GM12875 (cell line): Measurements from ENCODE around the gene PRKAG2.

Experiments used
- H3K4me3 ChIP-seq: one replicate; pipeline ENCODE4 v1.5.1; 2011; ENCODE audit warnings: low read depth, low read length, control low read depth
- TF ChIP-seq, protein P1 (sequence below): IDR thresholded peaks from 2 replicates; pipeline ENCODE4 v1.5.1; 2011; ENCODE audit warnings: low read depth, mild to moderate bottlenecking, control low read depth, inconsistent platforms, low read length, moderate library complexity, borderline replicate concordance; ENCODE audit not compliant: insufficient read depth

PRKAG2 gene

DNA sequence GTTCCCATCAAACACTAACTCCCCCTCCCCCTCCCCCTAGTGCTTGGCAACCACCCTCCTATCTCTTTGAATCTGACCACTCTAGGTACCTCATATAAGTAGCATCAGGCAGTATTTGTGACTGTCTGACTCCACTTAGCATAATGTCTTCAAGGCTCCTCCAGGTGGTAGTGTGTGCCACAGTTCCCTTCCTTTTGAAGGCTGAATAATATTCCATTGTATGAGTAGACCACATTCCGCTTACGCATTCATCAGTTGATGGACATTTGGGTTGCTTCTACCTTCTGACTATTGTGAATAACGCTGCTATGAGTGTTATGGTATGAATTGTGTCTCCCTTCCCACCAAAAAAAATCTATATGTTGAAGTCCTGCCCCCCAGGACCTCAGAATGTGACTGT is 89.6 kb downstream of the PRKAG2 start:
- no peak overlapping the region for H3K4me3 ChIP-seq
- TF ChIP-seq, protein P1, sequence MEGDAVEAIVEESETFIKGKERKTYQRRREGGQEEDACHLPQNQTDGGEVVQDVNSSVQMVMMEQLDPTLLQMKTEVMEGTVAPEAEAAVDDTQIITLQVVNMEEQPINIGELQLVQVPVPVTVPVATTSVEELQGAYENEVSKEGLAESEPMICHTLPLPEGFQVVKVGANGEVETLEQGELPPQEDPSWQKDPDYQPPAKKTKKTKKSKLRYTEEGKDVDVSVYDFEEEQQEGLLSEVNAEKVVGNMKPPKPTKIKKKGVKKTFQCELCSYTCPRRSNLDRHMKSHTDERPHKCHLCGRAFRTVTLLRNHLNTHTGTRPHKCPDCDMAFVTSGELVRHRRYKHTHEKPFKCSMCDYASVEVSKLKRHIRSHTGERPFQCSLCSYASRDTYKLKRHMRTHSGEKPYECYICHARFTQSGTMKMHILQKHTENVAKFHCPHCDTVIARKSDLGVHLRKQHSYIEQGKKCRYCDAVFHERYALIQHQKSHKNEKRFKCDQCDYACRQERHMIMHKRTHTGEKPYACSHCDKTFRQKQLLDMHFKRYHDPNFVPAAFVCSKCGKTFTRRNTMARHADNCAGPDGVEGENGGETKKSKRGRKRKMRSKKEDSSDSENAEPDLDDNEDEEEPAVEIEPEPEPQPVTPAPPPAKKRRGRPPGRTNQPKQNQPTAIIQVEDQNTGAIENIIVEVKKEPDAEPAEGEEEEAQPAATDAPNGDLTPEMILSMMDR: no peak

DNA sequence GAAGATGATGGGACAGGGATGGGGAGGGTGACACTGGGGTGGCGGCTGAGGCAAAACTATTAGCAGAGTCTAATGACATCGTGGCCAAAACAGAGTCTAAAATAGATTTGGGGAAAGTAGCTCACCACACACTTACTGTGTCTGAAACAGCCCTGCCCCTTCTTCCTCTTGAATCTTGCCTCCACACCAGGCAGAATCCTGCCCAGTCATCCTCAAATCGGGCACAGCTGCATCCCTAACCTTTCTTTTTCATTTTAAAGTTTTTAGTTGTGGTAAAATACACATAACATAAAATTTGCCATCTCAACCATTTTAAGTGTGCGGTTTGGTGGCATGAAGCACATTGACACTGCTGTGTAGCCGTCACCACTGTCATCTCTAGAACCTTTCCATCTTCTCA is 90.0 kb downstream of the PRKAG2 start:
- H3K4me3 ChIP-seq: no peak overlapping the region
- TF ChIP-seq, protein P1: no peak

DNA sequence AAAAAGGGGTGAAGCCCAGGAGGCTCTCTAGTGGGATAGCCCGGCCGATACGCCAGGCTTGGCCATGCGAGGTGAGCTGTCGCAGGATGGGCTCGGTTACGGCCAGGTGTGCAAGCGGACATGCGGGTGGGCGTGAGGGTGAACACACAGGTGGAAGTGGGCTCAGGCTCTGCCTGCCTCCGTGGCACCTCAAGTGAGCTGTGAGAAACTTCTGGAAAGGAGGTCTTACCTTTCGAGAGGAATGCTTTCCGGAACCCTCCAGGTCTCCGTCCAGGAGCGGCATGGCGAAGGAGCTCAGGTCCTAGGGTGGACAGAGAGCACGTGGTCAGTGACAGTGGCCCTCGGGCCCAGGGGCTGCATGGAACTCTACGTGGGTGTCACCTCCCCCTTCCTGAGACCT is 90.7 kb downstream of the PRKAG2 start:
- TF ChIP-seq, protein P1: no peak
- no peak overlapping the region for H3K4me3 ChIP-seq

DNA sequence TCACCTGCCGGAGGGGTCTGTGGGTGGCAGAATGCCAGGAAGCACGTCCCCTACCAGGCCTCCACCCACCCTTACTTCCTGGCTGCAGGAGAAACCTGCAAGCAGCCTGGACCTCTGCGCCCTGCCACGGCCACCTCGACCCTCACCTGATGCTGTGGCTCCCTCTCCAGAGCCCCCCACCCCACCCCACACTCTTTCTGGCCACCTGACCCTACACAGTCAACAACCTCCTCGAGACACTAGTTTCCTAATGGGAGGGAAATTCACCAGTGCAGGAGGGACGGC is 91.3 kb downstream of the PRKAG2 start:
- TF ChIP-seq, protein P1: no peak
- H3K4me3 ChIP-seq: no peak overlapping the region

DNA sequence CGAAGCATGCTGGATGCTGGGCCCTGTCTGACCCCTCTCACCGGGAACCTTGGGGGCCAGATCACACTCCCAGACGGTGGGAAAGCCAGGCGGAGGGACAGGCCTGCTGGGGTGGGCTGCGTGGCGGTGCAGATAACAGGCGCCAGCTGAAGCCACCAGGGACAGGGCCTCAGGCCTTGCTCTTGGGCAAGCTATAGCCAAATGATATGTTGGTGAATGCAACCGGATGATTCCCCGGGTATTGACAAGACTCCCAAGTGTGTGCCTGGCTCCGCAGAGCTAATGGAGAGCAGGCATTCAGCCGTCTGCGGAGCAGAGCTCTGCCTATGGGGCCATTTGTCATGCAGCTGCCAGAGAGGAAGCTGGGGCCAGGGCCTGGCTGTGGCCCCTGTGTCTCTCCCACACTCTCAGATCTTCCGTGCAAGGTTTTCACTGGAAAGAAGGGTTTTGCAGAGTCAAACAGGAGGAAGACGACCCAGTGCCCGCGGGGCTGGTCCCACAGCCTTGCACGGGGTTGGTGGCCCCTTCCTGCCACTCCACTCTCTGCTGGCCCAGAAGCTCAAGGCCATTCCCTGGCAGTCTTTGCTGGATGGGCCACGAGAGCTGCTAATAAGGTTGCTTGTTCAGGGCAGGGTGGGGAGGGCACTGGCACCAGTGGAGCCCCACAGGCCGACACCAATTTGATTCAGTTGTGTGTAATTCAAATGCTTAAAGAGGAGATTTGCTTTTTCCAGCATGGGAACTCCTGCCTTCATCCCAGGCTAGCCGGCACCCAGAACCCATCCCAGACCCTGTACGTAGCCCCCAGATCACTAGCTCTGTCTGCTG is 91.8 kb downstream of the PRKAG2 start:
- TF ChIP-seq, protein P1: no peak

DNA sequence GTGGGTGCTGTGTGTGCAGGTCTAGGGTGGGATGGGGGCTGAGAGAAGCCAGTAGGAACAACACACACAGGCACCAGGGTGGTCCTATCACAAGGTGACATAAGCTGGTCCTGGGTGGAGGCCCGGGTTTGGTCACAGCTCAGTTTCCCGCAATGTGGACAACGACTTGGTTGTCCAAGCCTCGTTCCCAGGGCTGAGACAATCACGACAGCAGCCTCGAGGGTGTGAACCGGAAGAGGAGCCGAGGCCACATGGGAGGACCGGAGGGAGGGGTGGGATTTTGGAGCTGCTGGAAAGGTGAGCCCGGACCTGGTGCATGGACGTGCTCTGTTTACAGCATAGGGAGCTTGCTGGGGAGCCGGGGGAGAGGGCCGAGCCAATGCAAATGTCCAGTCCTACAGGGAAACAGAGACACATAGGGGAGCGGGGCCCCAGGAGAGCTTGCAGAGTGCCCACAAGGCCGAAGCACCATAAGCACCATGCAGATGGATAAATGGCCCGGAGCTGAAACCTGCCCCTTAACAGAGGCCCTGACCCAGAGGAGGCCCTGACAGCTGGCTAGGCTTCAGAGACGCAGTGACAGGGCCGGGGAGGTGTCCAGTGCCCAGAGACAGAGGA is 92.8 kb downstream of the PRKAG2 start:
- no peak overlapping the region for H3K4me3 ChIP-seq
- TF ChIP-seq, protein P1: no peak

More for the DNA sequence above, 91.8 kb downstream of the PRKAG2 start:
- H3K4me3 ChIP-seq: no peak overlapping the region
